GM19397 (cell line): Measurements from ENCODE around the gene MITD1.
"Not testable (repeated sequence)": the region's sequence is repeated elsewhere in the genome, so short reads cannot be mapped to it uniquely, and the experiment has no call there.

ENCODE experiments used
- ATAC-seq: cut with Tn5 transposase; IDR thresholded peaks from one replicate; pipeline ENCODE4 v1.9.1; 2021; ENCODE audit warnings: mild to moderate bottlenecking, moderate library complexity; ENCODE audit not compliant: unreplicated experiment

Gene MITD1

GRCh38 chr2:99180755-99181623 lies at the start of gene MITD1, which contains the start of gene MRPL30:
Gene MITD1, minus strand, starts transcription at chr2:99181058. Its CDS starts 77 bp downstream, at chr2:99180981.
Gene MRPL30, plus strand, starts transcription at chr2:99181184. Its CDS starts 5,020 bp downstream, at chr2:99186204.
- peak; percentile 92 for ATAC-seq

GRCh38 chr2:99217929-99218501 lies 37.2 kb upstream of the MITD1 start:
- no peak for ATAC-seq

GRCh38 chr2:99216096-99216495 lies 35.2 kb upstream of the MITD1 start:
- no peak for ATAC-seq

- ATAC-seq: no peak
Measured at GRCh38 chr2:99205491-99205890, 24.6 kb upstream of the MITD1 start.

GRCh38 chr2:99201959-99202678 lies 21.3 kb upstream of the MITD1 start:
- ATAC-seq: no peak

GRCh38 chr2:99200076-99200800 lies 19.4 kb upstream of the MITD1 start:
- ATAC-seq: no peak

GRCh38 chr2:99198103-99198841 lies 17.4 kb upstream of the MITD1 start:
- ATAC-seq: no peak

- ATAC-seq: not testable (repeated sequence)
Measured at GRCh38 chr2:99192364-99192763, 11.5 kb upstream of the MITD1 start.

GRCh38 chr2:99190548-99190947 lies 9.7 kb upstream of the MITD1 start:
- ATAC-seq: no peak

- no peak for ATAC-seq
Measured at GRCh38 chr2:99188357-99188756, 7.5 kb upstream of the MITD1 start.

GRCh38 chr2:99187011-99187410 lies 6.2 kb upstream of the MITD1 start:
- ATAC-seq: no peak

- ATAC-seq: no peak
Measured at GRCh38 chr2:99184811-99185210, 4.0 kb upstream of the MITD1 start.

GRCh38 chr2:99183025-99183424 lies 2.2 kb upstream of the MITD1 start:
- no peak for ATAC-seq

GRCh38 chr2:99181624-99182000 lies 754 bp upstream of the MITD1 start:
- no peak for ATAC-seq

- no peak for ATAC-seq
Measured at GRCh38 chr2:99171377-99172140, 9.3 kb downstream of the MITD1 start.

GRCh38 chr2:99169534-99169933 lies 11.3 kb downstream of the MITD1 start:
- no peak for ATAC-seq

- ATAC-seq: no peak
Measured at GRCh38 chr2:99166218-99166617, 14.6 kb downstream of the MITD1 start.

- no peak for ATAC-seq
Measured at GRCh38 chr2:99159594-99159993, 21.3 kb downstream of the MITD1 start.

- ATAC-seq: no peak
Measured at GRCh38 chr2:99158599-99158998, 22.3 kb downstream of the MITD1 start.

- no peak for ATAC-seq
Measured at GRCh38 chr2:99156891-99157290, 24.0 kb downstream of the MITD1 start.
